CD14-positive monocyte (primary cell): Measurements from ENCODE around the gene C1orf105. TPM values are rescaled to one million over a fixed set of nuclear protein-coding genes. Genes with fewer than 3 reads are reported as not detected.

ENCODE experiments used
- DNase-seq, 3 donors: peaks; one replicate each; pipeline ENCODE4 v3.0.0-alpha.2; 2011 to 2022
- H2AFZ ChIP-seq: 2 replicates; pipeline ENCODE4 v1.6.0; 2012; ENCODE audit warnings: mild to moderate bottlenecking, low read depth, low read length, inconsistent platforms; ENCODE audit not compliant: insufficient read depth, poor library complexity, severe bottlenecking
- H3K27ac ChIP-seq, 2 donors: 1 replicate in 1 of 2; 2 replicates in 1 of 2; pipeline ENCODE4 v1.5.1; 2012 to 2013; ENCODE audit warnings: low read length in 2 of 2, control low read depth in 1 of 2, inconsistent platforms in 1 of 2, low read depth in 1 of 2, mild to moderate bottlenecking in 1 of 2
- H3K27me3 ChIP-seq, 2 donors: one replicate each; pipeline versions ENCODE4 v1.6.0 to v1.6.1; 2011 to 2013; ENCODE audit warnings: low read length in 2 of 2; ENCODE audit not compliant: control insufficient read depth in 2 of 2, insufficient read depth in 2 of 2
- H3K36me3 ChIP-seq, 2 donors: replicated peaks in 1 of 2; 1 replicate in 1 of 2; 2 replicates in 1 of 2; pipeline versions ENCODE4 v1.5.1 to v1.6.1; 2012 to 2013; ENCODE audit warnings: low read length in 2 of 2, control low read depth in 1 of 2, inconsistent platforms in 1 of 2, mild to moderate bottlenecking in 1 of 2; ENCODE audit not compliant: insufficient read depth in 2 of 2, control insufficient read depth in 1 of 2
- H3K4me1 ChIP-seq, 2 donors: 1 replicate in 1 of 2; 2 replicates in 1 of 2; pipeline versions ENCODE4 v1.5.1 to v1.6.1; 2012 to 2013; ENCODE audit warnings: low read length in 2 of 2, control low read depth in 1 of 2, inconsistent platforms in 1 of 2, mild to moderate bottlenecking in 1 of 2, moderate library complexity in 1 of 2; ENCODE audit not compliant: insufficient read depth in 2 of 2, control insufficient read depth in 1 of 2
- H3K4me2 ChIP-seq: replicated peaks from 2 replicates; pipeline ENCODE3; 2012; ENCODE audit warnings: low read length, moderate library complexity, mild to moderate bottlenecking; ENCODE audit not compliant: poor library complexity, severe bottlenecking; ENCODE audit errors: extremely low read depth
- H3K4me3 ChIP-seq, 3 experiments: fragments of 200-600 bp in 1 of 3; sonication (generic) in 1 of 3; replicated peaks in 1 of 3; 1 replicate in 2 of 3; 2 replicates in 1 of 3; pipeline ENCODE4 v1.5.1; 2011 to 2013; ENCODE audit warnings: low read length in 3 of 3, mild to moderate bottlenecking in 3 of 3, control low read depth in 2 of 3, low read depth in 2 of 3, inconsistent platforms in 1 of 3, moderate library complexity in 1 of 3
- H3K79me2 ChIP-seq: 2 replicates; pipeline ENCODE4 v1.6.0; 2012; ENCODE audit warnings: mild to moderate bottlenecking, control low read depth, inconsistent platforms, low read length, moderate library complexity; ENCODE audit not compliant: insufficient read depth
- H3K9ac ChIP-seq: 2 replicates; pipeline ENCODE4 v1.6.0; 2017; ENCODE audit warnings: low read length, mild to moderate bottlenecking; ENCODE audit not compliant: insufficient read depth, poor library complexity, severe bottlenecking
- H3K9me3 ChIP-seq, 2 donors: replicated peaks in 1 of 2; 1 replicate in 1 of 2; 2 replicates in 1 of 2; pipeline versions ENCODE4 v1.5.1 to v1.6.1; 2012 to 2013; ENCODE audit warnings: low read length in 2 of 2, control low read depth in 1 of 2; ENCODE audit not compliant: control insufficient read depth in 1 of 2, insufficient read depth in 1 of 2
- H4K20me1 ChIP-seq: 2 replicates; pipeline ENCODE4 v1.6.0; 2012; ENCODE audit warnings: mild to moderate bottlenecking, low read length, control low read depth, moderate library complexity; ENCODE audit not compliant: insufficient read depth
- H3K27ac Mint-ChIP-seq, 7 donors: one replicate each; pipeline ENCODE4 v1.8.0; 2020; ENCODE audit warnings: mild to moderate bottlenecking in 7 of 7, mixed read lengths in 7 of 7, moderate library complexity in 6 of 7, inconsistent platforms in 2 of 7
- H3K27me3 Mint-ChIP-seq, 3 donors: one replicate each; pipeline ENCODE4 v1.8.0; 2021 to 2022; ENCODE audit warnings: low read depth in 3 of 3, mild to moderate bottlenecking in 3 of 3, mixed read lengths in 3 of 3, moderate library complexity in 3 of 3, inconsistent platforms in 1 of 3
- H3K36me3 Mint-ChIP-seq, 2 donors: one replicate each; pipeline ENCODE4 v1.8.0; 2020; ENCODE audit warnings: mixed read lengths in 2 of 2, inconsistent platforms in 1 of 2, mild to moderate bottlenecking in 1 of 2
- H3K4me1 Mint-ChIP-seq: one replicate; pipeline ENCODE4 v1.8.0; 2020; ENCODE audit warnings: mild to moderate bottlenecking, mixed read lengths
- H3K4me3 Mint-ChIP-seq, 2 donors: one replicate each; pipeline ENCODE4 v1.8.0; 2020; ENCODE audit warnings: mild to moderate bottlenecking in 2 of 2, mixed read lengths in 2 of 2, moderate library complexity in 1 of 2
- H3K9me3 Mint-ChIP-seq, 7 donors: one replicate each; pipeline ENCODE4 v1.8.0; 2020 to 2022; ENCODE audit warnings: mixed read lengths in 7 of 7, mild to moderate bottlenecking in 6 of 7, moderate library complexity in 6 of 7, inconsistent platforms in 2 of 7
- WGBS: methylation state at CpG from one replicate; pipeline ENCODE4 v1.1.5; 2013; ENCODE audit warnings: missing lambda C conversion rate; ENCODE audit not compliant: insufficient coverage; 5-methylcytosine and 5-hydroxymethylcytosine counted together
- intact Hi-C, 2 donors: fragments of 100-400 bp; cut with micrococcal nuclease; formaldehyde crosslinking; loops; one replicate each; pipeline versions ENCODE4 v1.15.0 to v1.15.1; 2023
- polyA plus RNA-seq, 3 donors: library from polyadenylated mRNA; depleted of rRNA in 1 of 3; unstranded in 2 of 3; stranded (reverse) in 1 of 3; fragments of 300-500 nt in 2 of 3; fragments of >200 nt in 1 of 3; fragmentation: Illumina TruSeq in 2 of 3; gene quantifications; 1 replicate in 2 of 3; 2 replicates in 1 of 3; pipeline ENCODE4 v1.2.3, GENCODE V29; 2012 to 2021
- TF ChIP-seq, protein P1 (sequence below): fragments of 200-600 bp; IDR thresholded peaks from one replicate; pipeline ENCODE4 v1.8.0; 2022; ENCODE audit warnings: antibody characterized with exemption, mild to moderate bottlenecking

Gene C1orf105
- polyA plus RNA-seq, 3 donors = not detected

DNA sequence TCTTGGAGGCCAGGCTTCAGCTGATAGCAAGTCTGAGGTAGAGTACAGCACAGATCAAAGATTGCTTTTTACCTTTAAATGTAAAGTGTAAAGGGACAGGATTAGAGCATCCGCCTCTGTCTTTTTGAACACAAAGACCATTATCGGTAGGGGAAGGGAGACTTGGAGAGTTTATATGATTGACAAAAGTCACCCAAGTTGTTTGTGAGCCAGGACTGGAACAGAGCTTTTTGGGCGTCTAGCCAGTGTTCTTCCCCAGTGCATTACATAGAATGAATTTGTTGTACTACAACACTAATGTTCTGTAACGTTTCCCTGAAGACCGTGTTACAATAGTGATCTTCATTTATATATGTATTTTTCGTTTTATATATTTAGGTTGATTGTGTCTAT, 32.7 kb downstream of the C1orf105 start:
- Histone ChIP-seq H3K4me3 (no peak overlapping the region), H3K27me3 (no peaks in the 10 kb centered on the region), H3K4me2 (no peak overlapping the region), H3K79me2 (no peaks in the 10 kb centered on the region), H3K4me1 (peaks cover 21 to 30% of the 10 kb centered on the region in 2 donors), H4K20me1 (no peaks in the 10 kb centered on the region), H2AFZ (peak overlapping the region; percentile 15), H3K9me3 (no peaks in the 10 kb centered on the region), H3K27ac (no peak overlapping the region), H3K36me3 (no peaks in the 10 kb centered on the region), H3K9ac (no peak overlapping the region)
- intact Hi-C loops = no loop called here
- H3K36me3 Mint-ChIP-seq = no peaks in the 10 kb centered on the region
- WGBS = 92% methylated on average over 2 of the region's 6 CpGs
- H3K4me1 Mint-ChIP-seq = peaks cover 42% of the 10 kb centered on the region
- no peak overlapping the region for H3K4me3 Mint-ChIP-seq
- no peak for DNase-seq
- no peaks in the 10 kb centered on the region for H3K9me3 Mint-ChIP-seq
- TF ChIP-seq, protein P1, sequence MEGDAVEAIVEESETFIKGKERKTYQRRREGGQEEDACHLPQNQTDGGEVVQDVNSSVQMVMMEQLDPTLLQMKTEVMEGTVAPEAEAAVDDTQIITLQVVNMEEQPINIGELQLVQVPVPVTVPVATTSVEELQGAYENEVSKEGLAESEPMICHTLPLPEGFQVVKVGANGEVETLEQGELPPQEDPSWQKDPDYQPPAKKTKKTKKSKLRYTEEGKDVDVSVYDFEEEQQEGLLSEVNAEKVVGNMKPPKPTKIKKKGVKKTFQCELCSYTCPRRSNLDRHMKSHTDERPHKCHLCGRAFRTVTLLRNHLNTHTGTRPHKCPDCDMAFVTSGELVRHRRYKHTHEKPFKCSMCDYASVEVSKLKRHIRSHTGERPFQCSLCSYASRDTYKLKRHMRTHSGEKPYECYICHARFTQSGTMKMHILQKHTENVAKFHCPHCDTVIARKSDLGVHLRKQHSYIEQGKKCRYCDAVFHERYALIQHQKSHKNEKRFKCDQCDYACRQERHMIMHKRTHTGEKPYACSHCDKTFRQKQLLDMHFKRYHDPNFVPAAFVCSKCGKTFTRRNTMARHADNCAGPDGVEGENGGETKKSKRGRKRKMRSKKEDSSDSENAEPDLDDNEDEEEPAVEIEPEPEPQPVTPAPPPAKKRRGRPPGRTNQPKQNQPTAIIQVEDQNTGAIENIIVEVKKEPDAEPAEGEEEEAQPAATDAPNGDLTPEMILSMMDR = no peak
- H3K27ac Mint-ChIP-seq = no peak overlapping the region
- peaks cover 0 to 5% (median 2%) of the 10 kb centered on the region in 3 donors for H3K27me3 Mint-ChIP-seq

DNA sequence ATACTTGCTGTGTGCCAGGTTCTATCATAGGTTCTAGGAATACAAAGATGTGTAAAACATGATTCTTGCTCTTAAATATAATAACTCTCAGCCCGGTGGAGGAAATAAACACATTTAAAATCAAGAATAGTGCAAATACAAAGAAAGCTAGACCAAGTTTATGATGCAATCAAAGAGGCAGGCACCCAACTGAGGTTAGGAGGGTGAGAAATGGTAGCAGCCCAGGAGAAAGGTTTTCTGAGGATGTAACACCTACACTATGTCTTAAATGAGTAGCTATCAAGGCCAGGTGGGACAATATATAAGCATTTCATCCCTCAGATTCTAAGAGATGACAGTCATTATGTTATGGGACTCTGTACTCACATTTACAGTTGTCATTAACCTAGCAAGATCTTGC, 33.1 kb downstream of the C1orf105 start:
- Histone ChIP-seq H3K9me3 (no peaks in the 10 kb centered on the region), H3K27ac (no peak overlapping the region), H2AFZ (no peak overlapping the region), H3K4me3 (no peak overlapping the region), H3K79me2 (no peaks in the 10 kb centered on the region), H3K36me3 (no peaks in the 10 kb centered on the region), H3K27me3 (no peaks in the 10 kb centered on the region), H3K4me1 (peaks cover 20 to 28% of the 10 kb centered on the region in 2 donors), H3K4me2 (no peak overlapping the region), H4K20me1 (no peaks in the 10 kb centered on the region), H3K9ac (no peak overlapping the region)
- Mint-ChIP-seq H3K27me3 (peaks cover 0 to 5% (median 2%) of the 10 kb centered on the region in 3 donors), H3K36me3 (no peaks in the 10 kb centered on the region), H3K4me3 (no peak overlapping the region), H3K4me1 (peaks cover 39% of the 10 kb centered on the region), H3K27ac (no peak overlapping the region), H3K9me3 (no peaks in the 10 kb centered on the region)
- intact Hi-C loops = no loop called here
- no CpG with 5 or more reads among the region's 1 CpG for WGBS
- no peak for DNase-seq
- TF ChIP-seq, protein P1 = no peak
